Astrocyte (in vitro differentiated cells and primary cell): ENCODE results near the gene SRL.

ENCODE experiments used
- CTCF ChIP-seq: IDR thresholded peaks from 2 replicates; pipeline ENCODE4 v1.5.1; 2011; ENCODE audit warnings: low read depth, mild to moderate bottlenecking, inconsistent platforms, low read length, moderate library complexity; ENCODE audit not compliant: insufficient read depth
- EZH2 ChIP-seq: IDR thresholded peaks from 2 replicates; pipeline ENCODE4 v1.6.1; 2012; ENCODE audit warnings: mild to moderate bottlenecking, low read length, inconsistent platforms; ENCODE audit not compliant: insufficient read depth

- TF ChIP-seq CTCF (no peak), EZH2 (no peak)
These were observed 41.6 kb upstream of the SRL start for GRCh38 chr16:4283441-4283840.
